Astrocyte of the spinal cord (primary cell): Measurements from ENCODE around the gene GPR39.
A peak's percentile ranks its signal among the peaks of the same experiment; 100 is the strongest.

Source experiments
- DNase-seq: peaks from one replicate; pipeline ENCODE4 v3.0.0; 2011; ENCODE audit warnings: low read depth, low spot score
- H3K4me3 ChIP-seq: 2 replicates; pipeline ENCODE4 v1.5.1; 2011; ENCODE audit warnings: low read depth, mild to moderate bottlenecking, low read length, moderate library complexity
- CTCF ChIP-seq: IDR thresholded peaks from 2 replicates; pipeline ENCODE4 v1.5.1; 2012; ENCODE audit warnings: low read depth, mild to moderate bottlenecking, low read length, inconsistent platforms
- in situ Hi-C: cut with HindIII; loops from 2 replicates; pipeline ENCODE4 v1.10.0; 2017; ENCODE audit warnings: low sequenced_read_pairs

Gene GPR39

GRCh38 chr2:132417430-132418035, 928 bp downstream of the GPR39 start:
- H3K4me3 ChIP-seq, result no peak overlapping the region
- DNase-seq, result no peak
- TF ChIP-seq CTCF, result no peak
- in situ Hi-C loops, result no loop called here

- no peak overlapping the region for H3K4me3 ChIP-seq
- DNase-seq, result no peak
- no peak for TF ChIP-seq CTCF
- in situ Hi-C loops, result no loop called here
Measured at GRCh38 chr2:132419235-132419634, 2.6 kb downstream of the GPR39 start.

GRCh38 chr2:132419941-132420340, 3.3 kb downstream of the GPR39 start:
- TF ChIP-seq CTCF, result no peak
- no peak overlapping the region for H3K4me3 ChIP-seq
- no peak for DNase-seq
- in situ Hi-C loops, result no loop called here

GRCh38 chr2:132420816-132421805, 4.5 kb downstream of the GPR39 start:
- peak; percentile 33 for TF ChIP-seq CTCF
- DNase-seq, result no peak
- no peak overlapping the region for H3K4me3 ChIP-seq
- in situ Hi-C loops, result no loop called here

GRCh38 chr2:132422736-132423135, 6.1 kb downstream of the GPR39 start:
- in situ Hi-C loops, result no loop called here
- no peak overlapping the region for H3K4me3 ChIP-seq
- no peak for TF ChIP-seq CTCF
- no peak for DNase-seq

- H3K4me3 ChIP-seq, result no peak overlapping the region
- peak; percentile 60 for DNase-seq
- no peak for TF ChIP-seq CTCF
- in situ Hi-C loops, result no loop called here
Measured at GRCh38 chr2:132424526-132425121, 8.0 kb downstream of the GPR39 start.
